ENCODE data around the gene UPF2. TPM values are rescaled to one million over a fixed set of nuclear protein-coding genes. Genes with fewer than 3 reads are reported as not detected.
A peak's percentile ranks its signal among the peaks of the same experiment; 100 is the strongest.

UPF2 gene
- total RNA-seq, 3 donors from 2014 or later: 26.1 to 31.0 (median 30.3) TPM

GRCh38 chr10:12056748-12057147, 14.1 kb upstream of the UPF2 start:
- no peaks in the 10 kb centered on the region for H3K4me1 Mint-ChIP-seq (ENCODE audit: low read depth)
- no peaks in the 10 kb centered on the region for H3K9me3 Mint-ChIP-seq
- H3K27me3 Mint-ChIP-seq (ENCODE audit: low read depth): peaks cover 2% of the 10 kb centered on the region
- ATAC-seq: no peak
- no peak for DNase-seq
- no peaks in the 10 kb centered on the region for H3K36me3 Mint-ChIP-seq (ENCODE audit: insufficient read depth)
- H3K4me3 Mint-ChIP-seq: no peak overlapping the region

- no peaks in the 10 kb centered on the region for H3K9me3 Mint-ChIP-seq
- no peak overlapping the region for H3K4me3 Mint-ChIP-seq
- H3K36me3 Mint-ChIP-seq (ENCODE audit: insufficient read depth): no peaks in the 10 kb centered on the region
- ATAC-seq (no peak), DNase-seq (no peak)
- H3K4me1 Mint-ChIP-seq (ENCODE audit: low read depth): no peaks in the 10 kb centered on the region
- H3K27me3 Mint-ChIP-seq (ENCODE audit: low read depth): no peaks in the 10 kb centered on the region
Observed at GRCh38 chr10:12055732-12056131, 13.1 kb upstream of the UPF2 start.

GRCh38 chr10:12051241-12051640, 8.6 kb upstream of the UPF2 start:
- no peaks in the 10 kb centered on the region for H3K9me3 Mint-ChIP-seq
- ATAC-seq: no peak
- H3K27me3 Mint-ChIP-seq (ENCODE audit: low read depth): no peaks in the 10 kb centered on the region
- no peak overlapping the region for H3K4me3 Mint-ChIP-seq
- no peaks in the 10 kb centered on the region for H3K36me3 Mint-ChIP-seq (ENCODE audit: insufficient read depth)
- DNase-seq: no peak
- no peaks in the 10 kb centered on the region for H3K4me1 Mint-ChIP-seq (ENCODE audit: low read depth)

- no peaks in the 10 kb centered on the region for H3K9me3 Mint-ChIP-seq
- DNase-seq (no peak), ATAC-seq (no peak)
- no peaks in the 10 kb centered on the region for H3K27me3 Mint-ChIP-seq (ENCODE audit: low read depth)
- H3K4me1 Mint-ChIP-seq (ENCODE audit: low read depth): no peaks in the 10 kb centered on the region
- no peaks in the 10 kb centered on the region for H3K36me3 Mint-ChIP-seq (ENCODE audit: insufficient read depth)
- no peak overlapping the region for H3K4me3 Mint-ChIP-seq
Observed at GRCh38 chr10:12050528-12050927, 7.9 kb upstream of the UPF2 start.

DNA sequence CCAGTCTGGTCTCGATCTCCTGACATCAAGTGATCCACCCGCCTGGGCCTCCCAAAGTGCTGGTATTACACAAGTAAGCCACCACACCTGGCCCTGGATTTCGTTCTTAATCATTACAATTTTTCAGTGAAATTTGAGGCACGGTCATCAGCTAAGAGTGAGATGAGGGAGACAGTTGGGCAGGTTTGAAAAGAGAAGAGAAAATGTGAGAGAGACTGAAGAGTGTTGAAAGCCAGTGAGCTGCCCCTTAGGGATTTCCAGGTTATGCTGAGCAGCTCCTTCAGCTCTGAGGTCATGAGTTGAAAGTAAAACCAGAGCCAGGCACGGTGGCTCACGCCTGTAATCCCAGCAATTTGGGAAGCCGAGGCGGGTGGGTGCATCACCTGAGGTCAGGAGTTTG, 5.9 kb upstream of the UPF2 start:
- H3K4me1 Mint-ChIP-seq (ENCODE audit: low read depth): peaks cover 2% of the 10 kb centered on the region
- ATAC-seq: no peak

DNA sequence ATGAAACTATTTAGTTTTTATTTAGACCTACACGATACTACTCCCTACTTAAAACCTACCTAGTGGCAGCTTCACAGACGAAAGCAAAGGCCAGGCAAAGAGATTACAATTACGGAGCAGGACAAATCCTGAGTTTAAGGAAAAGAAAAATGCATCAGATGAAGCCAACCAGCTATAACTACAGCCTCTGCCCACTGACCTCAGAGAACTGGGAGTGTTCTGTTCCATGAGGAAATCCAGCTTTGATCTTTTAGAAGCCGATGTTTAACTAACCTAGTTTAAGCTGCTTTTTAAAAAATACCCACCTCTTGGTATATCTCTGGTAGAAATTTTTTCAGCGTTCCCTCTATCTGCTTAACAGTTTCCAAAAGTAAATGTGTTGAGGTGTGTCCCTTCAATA, 3.0 kb upstream of the UPF2 start:
- DNase-seq (no peak), ATAC-seq (no peak)
- peaks cover 15% of the 10 kb centered on the region for H3K4me1 Mint-ChIP-seq (ENCODE audit: low read depth)
- H3K9me3 Mint-ChIP-seq: no peaks in the 10 kb centered on the region
- H3K27me3 Mint-ChIP-seq (ENCODE audit: low read depth): no peaks in the 10 kb centered on the region
- no peak overlapping the region for H3K4me3 Mint-ChIP-seq
- H3K36me3 Mint-ChIP-seq (ENCODE audit: insufficient read depth): no peaks in the 10 kb centered on the region

More for the DNA sequence above, 5.9 kb upstream of the UPF2 start:
- DNase-seq: no peak
- H3K36me3 Mint-ChIP-seq (ENCODE audit: insufficient read depth): no peaks in the 10 kb centered on the region
- no peak overlapping the region for H3K4me3 Mint-ChIP-seq
- H3K27me3 Mint-ChIP-seq (ENCODE audit: low read depth): no peaks in the 10 kb centered on the region
- no peaks in the 10 kb centered on the region for H3K9me3 Mint-ChIP-seq

DNA sequence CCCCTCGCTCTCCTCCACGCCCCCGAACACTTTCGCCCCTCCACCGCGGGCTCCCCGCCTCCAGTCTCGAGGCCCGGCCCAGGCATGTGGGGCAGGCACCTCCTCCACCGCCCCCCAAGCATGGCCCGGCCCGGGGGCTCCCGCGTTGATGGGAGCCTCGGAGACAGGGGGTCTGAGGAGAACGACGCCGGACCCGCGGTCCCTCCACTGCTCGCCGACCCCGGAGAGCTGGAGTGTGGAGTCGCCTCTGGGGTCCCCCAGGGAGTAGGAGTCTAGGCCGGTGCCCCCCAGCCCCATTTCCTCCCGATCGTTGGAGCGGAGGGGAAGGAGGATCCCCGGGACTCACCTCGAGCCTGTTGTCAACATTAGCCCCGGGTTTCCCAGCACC, 206 bp downstream of the UPF2 start:
- Mint-ChIP-seq H3K4me1 (ENCODE audit: low read depth) (peaks cover 35% of the 10 kb centered on the region), H3K4me3 (peak overlapping the region; percentile 97), H3K36me3 (ENCODE audit: insufficient read depth) (no peaks in the 10 kb centered on the region), H3K27me3 (ENCODE audit: low read depth) (no peaks in the 10 kb centered on the region), H3K9me3 (no peaks in the 10 kb centered on the region)
- DNase-seq (peak; percentile 59), ATAC-seq (peak; percentile 38 to 44)

- Mint-ChIP-seq H3K27me3 (ENCODE audit: low read depth) (no peaks in the 10 kb centered on the region), H3K4me1 (ENCODE audit: low read depth) (peaks cover 35% of the 10 kb centered on the region), H3K9me3 (no peaks in the 10 kb centered on the region), H3K36me3 (ENCODE audit: insufficient read depth) (no peaks in the 10 kb centered on the region), H3K4me3 (peak overlapping the region; percentile 97)
- no peak for DNase-seq
- ATAC-seq: peak; percentile 21 to 22
Observed at GRCh38 chr10:12041766-12042408, 722 bp downstream of the UPF2 start.

DNA sequence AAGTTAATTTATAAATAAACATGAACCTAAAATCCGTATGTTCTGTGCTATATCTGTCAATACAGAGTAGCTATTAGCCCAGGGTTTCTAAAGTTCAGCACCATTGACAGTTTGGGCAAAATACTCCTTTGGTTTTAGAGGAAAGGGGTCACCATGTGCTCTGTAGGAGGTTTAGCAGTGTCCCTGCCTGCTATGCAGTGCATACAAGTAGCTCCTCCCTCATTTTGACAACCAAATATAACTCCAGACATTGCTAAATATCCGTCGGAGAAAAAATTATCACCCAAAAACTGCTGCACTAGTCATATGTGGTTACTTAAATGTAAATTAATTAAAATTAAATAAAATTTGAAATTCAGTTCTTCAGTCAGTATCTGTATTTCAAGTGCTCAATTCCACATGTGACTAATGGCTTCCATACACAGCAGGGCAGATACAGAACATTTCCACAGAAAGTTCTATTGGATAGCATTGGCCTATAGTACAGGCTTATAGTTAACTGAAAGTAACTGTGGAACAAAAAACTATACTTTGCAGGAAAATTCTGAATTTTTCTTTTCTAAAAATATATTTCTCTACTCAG, 6.4 kb downstream of the UPF2 start:
- H3K27me3 Mint-ChIP-seq (ENCODE audit: low read depth): no peaks in the 10 kb centered on the region
- H3K9me3 Mint-ChIP-seq: no peaks in the 10 kb centered on the region
- peaks cover 31% of the 10 kb centered on the region for H3K4me1 Mint-ChIP-seq (ENCODE audit: low read depth)
- ATAC-seq (no peak), DNase-seq (no peak)
- H3K4me3 Mint-ChIP-seq: no peak overlapping the region
- peaks cover 23% of the 10 kb centered on the region for H3K36me3 Mint-ChIP-seq (ENCODE audit: insufficient read depth)

GRCh38 chr10:12031404-12031803, 11.2 kb downstream of the UPF2 start:
- H3K4me3 Mint-ChIP-seq: no peak overlapping the region
- no peak for ATAC-seq
- DNase-seq: no peak
- H3K4me1 Mint-ChIP-seq (ENCODE audit: low read depth): peaks cover 22% of the 10 kb centered on the region
- peaks cover 41% of the 10 kb centered on the region for H3K36me3 Mint-ChIP-seq (ENCODE audit: insufficient read depth)
- no peaks in the 10 kb centered on the region for H3K9me3 Mint-ChIP-seq
- no peaks in the 10 kb centered on the region for H3K27me3 Mint-ChIP-seq (ENCODE audit: low read depth)

- Mint-ChIP-seq H3K27me3 (ENCODE audit: low read depth) (no peaks in the 10 kb centered on the region), H3K9me3 (no peaks in the 10 kb centered on the region), H3K36me3 (ENCODE audit: insufficient read depth) (peaks cover 30% of the 10 kb centered on the region), H3K4me3 (no peak overlapping the region), H3K4me1 (ENCODE audit: low read depth) (peaks cover 32% of the 10 kb centered on the region)
- ATAC-seq (no peak), DNase-seq (no peak)
Observed at GRCh38 chr10:12027539-12027938, 15.1 kb downstream of the UPF2 start.

DNA sequence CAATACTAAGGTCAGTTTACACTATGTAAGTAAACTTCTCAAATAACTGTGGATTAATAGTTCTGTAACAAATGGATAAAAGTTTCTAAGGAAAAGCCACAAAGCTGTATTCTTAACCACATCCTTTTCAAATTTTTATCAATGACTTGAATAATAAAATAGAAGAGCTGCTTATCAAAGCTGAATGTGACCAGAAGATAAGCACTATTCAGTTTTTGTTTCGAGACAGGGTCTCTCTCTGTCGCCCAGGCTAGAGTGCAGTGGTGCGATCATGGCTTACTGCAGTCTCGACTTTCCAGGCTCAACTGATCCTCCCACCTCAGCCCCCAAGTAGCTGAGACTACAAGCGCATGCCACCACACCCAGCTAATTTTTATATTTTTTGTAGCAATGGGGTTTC, 17.0 kb downstream of the UPF2 start:
- DNase-seq (no peak), ATAC-seq (no peak)
- no peaks in the 10 kb centered on the region for H3K9me3 Mint-ChIP-seq
- no peak overlapping the region for H3K4me3 Mint-ChIP-seq
- no peaks in the 10 kb centered on the region for H3K27me3 Mint-ChIP-seq (ENCODE audit: low read depth)
- H3K36me3 Mint-ChIP-seq (ENCODE audit: insufficient read depth): peaks cover 23% of the 10 kb centered on the region
- H3K4me1 Mint-ChIP-seq (ENCODE audit: low read depth): peaks cover 36% of the 10 kb centered on the region

GRCh38 chr10:12022580-12023257, 19.9 kb downstream of the UPF2 start:
- DNase-seq (no peak), ATAC-seq (peak; percentile 40 to 58)
- no peaks in the 10 kb centered on the region for H3K9me3 Mint-ChIP-seq

GRCh38 chr10:12020574-12020973, 22.0 kb downstream of the UPF2 start:
- H3K9me3 Mint-ChIP-seq: no peaks in the 10 kb centered on the region
- DNase-seq: no peak
- no peak for ATAC-seq
- peaks cover 21% of the 10 kb centered on the region for H3K4me1 Mint-ChIP-seq (ENCODE audit: low read depth)
- H3K27me3 Mint-ChIP-seq (ENCODE audit: low read depth): no peaks in the 10 kb centered on the region
- H3K36me3 Mint-ChIP-seq (ENCODE audit: insufficient read depth): peaks cover 4% of the 10 kb centered on the region
- no peak overlapping the region for H3K4me3 Mint-ChIP-seq

More at GRCh38 chr10:12022580-12023257, 19.9 kb downstream of the UPF2 start:
- H3K36me3 Mint-ChIP-seq (ENCODE audit: insufficient read depth): peaks cover 10% of the 10 kb centered on the region
- no peak overlapping the region for H3K4me3 Mint-ChIP-seq
- H3K4me1 Mint-ChIP-seq (ENCODE audit: low read depth): peaks cover 31% of the 10 kb centered on the region
- H3K27me3 Mint-ChIP-seq (ENCODE audit: low read depth): no peaks in the 10 kb centered on the region
